GM12891 (cell line): ENCODE measurements around the gene GSC2.

Experiments
- POLR2A ChIP-seq: IDR thresholded peaks from 2 replicates; pipeline ENCODE4 v1.6.1; 2011; ENCODE audit warnings: low read depth, low read length, control low read depth
- POLR2AphosphoS5 ChIP-seq: IDR thresholded peaks from 2 replicates; pipeline ENCODE4 v1.6.1; 2011; ENCODE audit warnings: low read depth, low read length, control low read depth
- SPI1 ChIP-seq: IDR thresholded peaks from 2 replicates; pipeline ENCODE4 v1.6.1; 2011; ENCODE audit warnings: low read depth, low read length, control low read depth
- TAF1 ChIP-seq: IDR thresholded peaks from 2 replicates; pipeline ENCODE4 v1.6.1; 2011; ENCODE audit warnings: low read depth, low read length, control low read depth

GRCh38 chr22:19177164-19178064 is 27.3 kb upstream of the GSC2 start:
- no peak for TF ChIP-seq POLR2A
- no peak for TF ChIP-seq SPI1
- no peak for TF ChIP-seq TAF1
- no peak for TF ChIP-seq POLR2AphosphoS5
